Activated T-helper 1 cell treated with Interleukin-2 at 50 U/mL for 16 hours (primary cell): Measurements from ENCODE around the gene RHBDL1.
"Not testable (repeated sequence)": the region's sequence is repeated elsewhere in the genome, so short reads cannot be mapped to it uniquely, and the experiment has no call there.

Experiments used
- DNase-seq: peaks from one replicate; pipeline ENCODE4 v3.0.0-alpha.2; 2020; ENCODE audit warnings: low read depth

Gene RHBDL1

GRCh38 chr16:706189-707061, 31.0 kb downstream of the RHBDL1 start:
- DNase-seq, result no peak

- no peak for DNase-seq
Observed at GRCh38 chr16:707062-707538, 31.6 kb downstream of the RHBDL1 start.

- DNase-seq, result no peak
Observed at GRCh38 chr16:708019-708418, 32.5 kb downstream of the RHBDL1 start.

- no peak for DNase-seq
Observed at GRCh38 chr16:708959-709358, 33.5 kb downstream of the RHBDL1 start.

GRCh38 chr16:709566-710499, 34.4 kb downstream of the RHBDL1 start:
- DNase-seq, result no peak

- no peak for DNase-seq
Observed at GRCh38 chr16:710500-711075, 35.1 kb downstream of the RHBDL1 start.

- DNase-seq, result no peak
Observed at GRCh38 chr16:711084-711483, 35.6 kb downstream of the RHBDL1 start.

- peak; percentile 69 for DNase-seq
Observed at GRCh38 chr16:711548-712320, 36.3 kb downstream of the RHBDL1 start.

- DNase-seq, result not testable (repeated sequence)
Observed at GRCh38 chr16:712740-713250, 37.3 kb downstream of the RHBDL1 start.

GRCh38 chr16:714079-714478, 38.6 kb downstream of the RHBDL1 start:
- no peak for DNase-seq

- DNase-seq, result peak; percentile 83
Observed at GRCh38 chr16:714558-715476, 39.3 kb downstream of the RHBDL1 start, which contains the start of gene METRN. Gene METRN (plus strand): TSS chr16:715118. CDS start chr16:715290, 172 bp downstream.

GRCh38 chr16:715477-716199, 40.2 kb downstream of the RHBDL1 start:
- no peak for DNase-seq

- DNase-seq, result no peak
Observed at GRCh38 chr16:716200-716568, 40.7 kb downstream of the RHBDL1 start.

- no peak for DNase-seq
Observed at GRCh38 chr16:716768-717325, 41.4 kb downstream of the RHBDL1 start.

GRCh38 chr16:717450-718245, 42.2 kb downstream of the RHBDL1 start:
- no peak for DNase-seq

GRCh38 chr16:718389-718788, 42.9 kb downstream of the RHBDL1 start:
- DNase-seq, result no peak

- DNase-seq, result no peak
Observed at GRCh38 chr16:718922-719321, 43.5 kb downstream of the RHBDL1 start.

- DNase-seq, result no peak
Observed at GRCh38 chr16:719815-720446, 44.5 kb downstream of the RHBDL1 start.
